HL-60 (cell line): ENCODE results near the gene PDE3A.

Experiments used
- CTCF ChIP-seq: IDR thresholded peaks from one replicate; pipeline ENCODE4 v1.5.1; 2011; ENCODE audit warnings: low read length, control low read depth, inconsistent platforms; ENCODE audit not compliant: insufficient read depth
- POLR2AphosphoS5 ChIP-seq: IDR thresholded peaks from 2 replicates; pipeline ENCODE4 v1.6.1; 2012; ENCODE audit warnings: low read depth

- TF ChIP-seq CTCF, result no peak
- no peak for TF ChIP-seq POLR2AphosphoS5
Measured at GRCh38 chr12:20641106-20641505, 272.8 kb downstream of the PDE3A start.
